ENCODE data around the gene NEB.
A peak's percentile ranks its signal among the peaks of the same experiment; 100 is the strongest.
"Not testable (repeated sequence)": the region's sequence is repeated elsewhere in the genome, so short reads cannot be mapped to it uniquely, and the experiment has no call there.

The NEB gene

DNA sequence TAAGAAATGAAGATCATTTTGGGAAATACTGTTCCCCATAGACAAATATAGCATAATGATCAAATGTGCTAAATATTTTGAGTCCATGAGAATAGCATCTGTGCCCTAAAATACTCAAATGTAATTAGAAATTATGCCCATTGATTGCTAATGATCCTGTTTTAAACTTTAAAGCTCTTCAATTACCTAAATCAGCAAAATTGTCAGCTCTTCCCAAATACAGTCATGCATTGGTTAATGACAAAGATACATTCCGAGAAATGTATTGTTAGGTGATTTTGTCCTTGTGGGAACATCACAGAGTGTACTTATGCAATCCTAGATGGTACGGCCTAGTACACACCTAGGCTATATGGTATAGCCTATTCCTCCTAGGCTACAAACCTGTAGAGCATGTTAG, 89.7 kb downstream of the NEB start:
- no peak for DNase-seq

DNA sequence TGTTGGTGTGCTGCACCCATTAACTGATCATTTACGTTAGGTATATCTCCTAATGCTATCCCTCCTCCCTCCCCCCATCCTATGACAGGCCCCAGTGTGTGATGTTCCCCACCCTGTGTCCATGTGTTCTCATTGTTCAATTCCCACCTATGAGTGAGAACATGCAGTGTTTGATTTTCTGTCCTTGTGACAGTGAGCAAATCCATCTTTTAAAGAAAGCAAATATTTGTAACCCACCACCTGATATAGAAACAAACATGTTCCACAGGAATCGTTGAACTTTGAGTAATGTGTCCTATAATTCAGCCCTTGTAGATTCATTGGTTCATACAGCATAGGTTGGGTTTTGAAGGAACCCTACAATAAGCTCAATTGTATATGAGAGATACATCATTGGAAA, 92.4 kb downstream of the NEB start:
- DNase-seq: not testable (repeated sequence)

DNA sequence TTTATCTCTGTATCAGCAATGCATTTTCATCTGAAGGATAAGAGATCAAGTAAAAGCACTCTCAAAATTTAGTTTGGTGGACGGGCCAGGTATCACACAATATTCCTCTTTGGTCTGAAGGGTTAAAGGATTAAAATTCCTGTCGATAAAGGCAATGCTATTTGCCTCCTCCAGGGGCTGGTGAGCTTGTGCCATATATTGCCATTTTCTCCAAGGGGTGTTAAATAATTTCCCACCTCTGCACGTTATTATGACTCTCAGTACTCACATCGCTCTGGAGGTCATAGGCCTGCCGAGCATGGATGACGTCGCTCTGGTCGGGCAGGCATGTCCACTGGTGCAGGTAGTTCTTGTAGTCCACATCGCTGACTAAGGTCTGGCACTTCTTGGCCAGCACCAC, 94.2 kb downstream of the NEB start:
- no peak for DNase-seq

DNA sequence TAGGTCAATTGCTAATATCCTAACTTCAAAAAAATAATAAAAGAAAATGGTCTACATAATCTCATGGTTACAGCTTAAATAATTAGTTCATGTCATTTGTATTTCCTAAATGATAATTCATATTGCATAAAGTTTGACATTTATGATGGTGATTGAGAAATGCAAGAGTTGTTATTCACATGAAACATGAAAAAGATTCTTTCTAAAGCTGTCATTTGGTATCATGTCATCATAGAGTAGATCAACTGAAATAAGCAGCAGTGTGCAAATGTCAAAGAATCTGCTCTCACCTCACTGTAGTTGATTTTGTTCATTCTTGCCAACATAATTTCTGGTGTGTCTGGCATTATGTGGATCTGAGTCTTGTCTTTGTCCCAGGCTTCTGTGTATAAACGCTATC, 95.3 kb downstream of the NEB start:
- no peak for DNase-seq

DNA sequence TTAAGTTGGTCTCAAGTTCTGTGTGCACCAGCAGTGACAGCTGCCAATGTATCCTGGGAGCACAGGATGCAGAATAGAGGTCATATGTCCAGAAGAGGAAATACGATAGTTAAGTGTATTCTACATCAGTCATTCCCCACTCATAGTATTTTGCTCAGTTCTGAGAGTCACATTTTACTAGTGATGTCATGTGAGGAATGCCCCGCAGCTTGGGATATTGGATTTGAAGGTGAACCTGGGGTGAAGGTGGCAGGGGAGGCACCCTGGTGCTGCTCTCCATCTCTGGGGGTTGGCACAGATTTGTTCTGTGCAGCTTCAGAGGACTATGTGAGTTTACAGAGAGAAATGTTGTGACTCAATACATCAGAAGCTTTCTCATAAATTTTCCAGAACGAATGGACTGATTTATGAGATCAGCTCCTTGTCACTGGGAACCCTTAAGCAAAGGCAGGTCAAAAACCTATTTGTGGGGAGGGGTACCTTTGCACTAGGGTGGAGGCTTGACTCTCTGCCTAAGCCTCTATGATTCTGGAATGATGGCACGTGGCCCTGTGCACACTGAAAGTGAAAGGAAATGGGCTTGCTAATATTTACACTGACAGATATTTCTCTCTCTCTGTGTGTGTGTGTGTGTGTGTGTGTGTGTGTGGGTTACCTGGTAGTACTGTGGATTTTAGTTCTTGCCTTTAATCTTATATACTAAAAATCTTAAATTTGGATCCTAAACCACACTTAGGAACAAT, 95.9 kb downstream of the NEB start:
- DNase-seq: peak; percentile 31

DNA sequence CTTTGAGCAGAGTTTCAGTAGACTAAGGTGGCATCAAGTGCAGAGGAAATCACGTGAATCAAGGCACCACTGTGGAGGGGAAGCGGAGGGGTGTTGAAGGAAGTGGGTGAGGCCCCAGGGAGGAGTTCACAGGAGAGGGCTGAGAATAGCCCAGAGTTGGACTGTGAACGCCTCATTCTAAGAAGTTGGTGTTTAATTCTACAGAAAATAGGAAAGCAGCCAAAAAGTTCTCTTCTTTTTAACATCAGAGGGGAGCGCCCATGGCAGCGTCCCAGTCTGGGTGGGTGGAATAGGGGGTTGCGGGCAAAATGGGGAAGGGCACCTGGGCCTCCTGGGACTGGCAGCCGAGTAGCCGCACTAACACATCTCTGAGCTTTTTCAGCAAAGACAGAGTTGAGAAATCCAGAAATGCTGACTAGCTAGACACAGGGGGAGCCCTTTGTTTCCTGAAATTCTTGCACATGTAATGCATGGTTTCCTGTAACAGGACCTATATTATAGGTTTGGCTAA, 97.0 kb downstream of the NEB start:
- no peak for DNase-seq

DNA sequence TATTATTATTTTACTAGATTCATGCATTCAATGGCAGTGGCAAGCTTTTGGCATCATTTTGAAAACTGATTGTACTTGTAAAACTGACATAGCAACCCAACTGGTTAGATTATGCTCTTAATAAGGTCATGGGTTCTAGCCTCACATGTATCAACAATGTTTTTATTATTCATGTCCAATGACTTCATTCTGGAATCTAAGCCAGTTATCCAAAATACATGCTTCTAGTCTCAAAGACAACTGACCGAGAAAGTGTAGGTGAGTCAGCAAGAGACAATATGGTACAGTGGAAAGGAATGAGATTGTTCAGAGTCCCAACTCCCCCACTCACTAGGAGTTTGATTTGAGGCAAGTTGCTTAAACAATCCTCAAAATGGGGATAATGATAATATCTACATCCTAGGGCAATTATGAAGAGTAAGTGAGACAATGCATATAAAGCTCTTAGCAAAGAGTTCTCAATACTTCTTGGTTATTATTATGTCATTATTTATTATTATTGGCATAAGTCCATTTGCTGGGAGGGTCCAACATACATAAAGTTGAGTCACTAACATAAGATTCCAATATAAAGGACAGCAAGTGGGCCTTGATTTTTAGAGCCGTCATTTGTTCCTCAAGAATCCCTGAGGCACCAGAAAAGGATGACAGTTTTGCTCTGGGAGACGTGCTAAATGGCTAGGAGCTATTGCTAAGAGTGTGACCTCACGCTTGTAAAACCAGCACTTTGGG, 99.4 kb downstream of the NEB start:
- DNase-seq: no peak

DNA sequence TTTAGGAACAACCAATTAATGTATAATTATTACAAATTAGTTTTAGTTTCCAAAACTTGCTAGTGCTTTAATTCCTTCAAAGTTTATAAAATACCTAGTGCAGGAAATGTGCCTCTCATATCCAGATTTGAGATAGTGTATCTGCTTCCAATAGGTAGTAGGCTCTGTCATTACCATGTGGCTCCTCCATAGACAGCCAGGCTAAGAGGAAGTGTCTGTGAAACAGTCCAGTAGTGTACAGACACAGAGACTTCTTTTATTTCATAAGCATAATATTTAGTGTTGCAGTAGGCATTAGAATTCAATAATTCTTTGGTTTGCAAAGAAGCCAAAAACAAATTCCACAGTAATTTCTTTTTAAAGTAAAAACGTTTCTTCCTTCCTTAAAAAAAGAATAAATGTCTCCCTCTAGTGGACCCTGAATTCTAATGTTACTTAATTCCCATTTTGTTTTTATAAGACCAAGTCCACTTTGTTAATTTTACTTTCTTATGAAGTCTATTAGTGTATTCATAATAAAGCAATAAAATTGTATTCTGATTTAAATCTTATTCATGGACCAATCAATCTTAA, 101.2 kb downstream of the NEB start:
- DNase-seq: no peak

DNA sequence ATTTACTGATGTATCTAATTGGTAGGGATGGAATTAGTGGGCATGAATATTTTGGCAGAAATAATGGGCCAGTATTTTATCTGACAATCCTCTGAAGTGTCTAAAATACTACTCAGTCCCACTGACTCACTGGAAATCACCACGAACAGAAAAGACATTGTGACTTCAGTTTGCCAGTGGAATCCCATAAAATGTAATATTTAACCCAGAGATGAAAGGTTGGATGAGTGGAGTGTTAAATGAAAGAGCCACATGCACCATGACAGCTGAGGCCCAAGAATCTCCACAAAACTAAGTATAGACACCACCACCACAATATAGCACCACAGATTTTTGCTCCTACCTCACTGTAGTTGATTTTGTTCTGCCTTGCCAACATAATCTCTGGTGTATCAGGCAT, 103.9 kb downstream of the NEB start:
- DNase-seq: no peak

DNA sequence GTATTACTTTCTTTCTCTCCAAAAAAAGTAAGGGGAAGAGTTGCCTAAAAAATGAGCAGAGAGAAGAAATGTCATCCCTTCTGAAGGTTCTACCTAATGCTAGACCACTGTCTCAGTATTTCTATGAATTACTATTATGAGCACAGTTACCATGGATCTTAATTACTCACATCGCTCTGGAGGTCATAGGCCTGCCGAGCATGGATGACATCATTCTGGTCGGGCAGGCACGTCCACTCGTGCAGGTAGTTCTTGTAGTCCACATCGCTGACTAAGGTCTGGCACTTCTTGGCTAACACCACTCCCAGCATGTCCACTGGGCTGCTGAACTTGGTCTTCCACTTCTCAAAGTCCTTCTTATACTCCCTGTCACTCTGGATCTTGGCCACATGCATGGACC, 106.9 kb downstream of the NEB start:
- DNase-seq: no peak

DNA sequence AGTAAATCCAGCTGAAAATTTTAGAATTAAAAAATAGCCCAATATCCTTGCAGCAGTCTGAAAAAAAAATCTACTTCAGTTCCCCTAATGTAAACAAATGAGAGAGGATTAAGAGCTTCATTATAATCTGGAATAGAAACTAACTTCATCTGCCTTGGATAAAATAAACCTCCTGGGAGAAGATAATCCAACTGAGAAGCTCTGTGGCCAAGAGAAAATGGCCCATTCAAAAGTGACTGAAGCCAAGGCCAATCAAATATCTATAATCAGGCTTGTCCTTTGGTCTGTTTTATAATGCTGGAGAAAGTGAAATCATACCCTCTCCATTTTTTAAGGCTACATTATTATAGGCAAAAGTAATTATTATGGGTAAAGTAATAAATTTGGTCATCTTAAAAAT, 110.0 kb downstream of the NEB start:
- no peak for DNase-seq

DNA sequence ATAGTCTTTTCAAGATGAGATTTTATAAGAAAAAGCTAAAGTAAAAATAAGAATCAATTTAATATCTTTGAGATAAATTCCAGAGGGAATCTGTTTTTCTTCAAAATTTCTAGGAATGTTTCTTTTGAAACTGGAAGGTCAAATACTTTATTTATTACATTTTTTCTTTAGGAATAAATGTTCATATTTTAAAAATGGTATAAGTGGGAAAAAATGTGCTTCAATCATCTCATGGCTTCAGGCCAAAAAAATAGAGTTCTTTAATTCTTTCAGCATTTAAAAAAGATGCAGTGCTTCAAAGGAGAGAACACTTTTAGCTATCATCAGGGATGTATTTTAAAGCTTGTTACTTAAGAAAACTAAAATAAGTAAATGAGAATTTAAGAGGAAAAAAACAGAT, 110.6 kb downstream of the NEB start:
- DNase-seq: no peak

DNA sequence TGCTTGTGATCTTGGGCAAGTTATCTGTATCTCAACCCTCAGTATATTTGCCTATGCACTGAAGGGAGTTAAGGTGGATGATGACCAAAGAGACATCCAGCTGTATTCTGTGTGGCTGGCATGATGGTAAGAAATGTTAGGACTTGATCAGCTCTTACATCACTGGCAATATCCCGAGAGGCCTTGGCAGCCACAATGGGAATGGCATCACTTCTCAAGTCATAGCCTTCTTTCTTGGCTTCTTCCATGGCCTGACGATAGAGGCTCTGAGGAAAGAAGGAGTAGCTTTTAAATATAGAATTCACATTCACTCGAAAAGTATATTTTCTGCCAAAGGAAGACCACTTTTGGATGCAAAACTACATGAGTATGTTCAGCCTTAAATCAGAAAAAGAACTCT, 113.5 kb downstream of the NEB start:
- no peak for DNase-seq

DNA sequence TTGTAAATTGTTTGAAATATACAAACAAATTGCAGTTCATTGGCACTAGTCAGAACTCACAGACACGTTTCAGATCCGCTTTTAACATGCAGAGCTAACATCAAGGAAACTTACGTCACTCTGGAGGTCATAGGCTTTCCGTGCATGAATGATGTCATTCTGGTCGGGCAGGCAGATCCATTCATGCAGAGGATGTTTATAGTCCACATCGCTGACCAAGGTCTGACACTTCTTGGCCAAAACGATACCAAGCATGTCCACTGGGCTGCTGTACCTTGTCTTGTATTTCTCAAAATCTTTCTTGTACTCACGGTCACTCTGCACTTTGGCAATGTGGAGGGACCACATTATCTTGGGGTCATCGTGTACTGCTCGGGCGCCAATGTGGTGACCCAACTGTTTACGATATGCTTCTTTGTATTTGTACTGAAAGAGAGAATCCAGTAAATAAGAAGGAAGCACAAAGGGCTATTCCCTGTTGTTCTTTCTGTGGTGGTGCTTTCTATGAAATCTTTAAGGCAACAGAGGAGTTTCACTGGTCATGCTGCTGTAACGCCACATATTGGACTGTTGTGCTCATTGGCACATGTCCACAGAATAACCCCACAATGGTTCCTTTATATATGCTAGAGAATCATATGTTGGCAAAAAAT, 114.8 kb downstream of the NEB start:
- DNase-seq: no peak

DNA sequence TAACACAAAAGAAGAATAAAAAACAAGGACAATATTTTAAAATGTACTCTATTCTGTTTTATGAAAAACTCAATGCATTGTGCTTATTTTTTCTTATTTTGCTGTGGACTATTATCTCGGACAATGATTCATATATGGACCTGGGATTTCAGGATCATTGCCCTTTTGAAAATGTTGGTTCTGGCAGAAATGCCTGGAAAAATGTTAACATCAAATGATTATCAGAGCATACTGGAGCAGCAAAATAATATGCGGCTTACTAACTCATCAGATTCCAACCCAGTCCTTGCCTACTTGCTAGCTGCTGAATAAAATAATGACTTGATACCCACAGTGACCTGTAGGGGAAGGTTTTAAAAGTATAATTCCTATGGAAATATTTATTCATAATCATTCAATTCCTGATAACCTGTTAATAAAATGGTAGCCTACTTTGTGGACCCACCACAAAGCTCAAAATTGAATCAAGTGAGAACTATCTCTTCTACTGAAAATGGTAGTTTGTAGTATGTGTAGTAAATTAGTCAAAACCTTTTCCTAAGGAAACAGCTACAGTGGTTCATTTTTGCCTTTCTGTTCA, 117.4 kb downstream of the NEB start:
- DNase-seq: no peak

DNA sequence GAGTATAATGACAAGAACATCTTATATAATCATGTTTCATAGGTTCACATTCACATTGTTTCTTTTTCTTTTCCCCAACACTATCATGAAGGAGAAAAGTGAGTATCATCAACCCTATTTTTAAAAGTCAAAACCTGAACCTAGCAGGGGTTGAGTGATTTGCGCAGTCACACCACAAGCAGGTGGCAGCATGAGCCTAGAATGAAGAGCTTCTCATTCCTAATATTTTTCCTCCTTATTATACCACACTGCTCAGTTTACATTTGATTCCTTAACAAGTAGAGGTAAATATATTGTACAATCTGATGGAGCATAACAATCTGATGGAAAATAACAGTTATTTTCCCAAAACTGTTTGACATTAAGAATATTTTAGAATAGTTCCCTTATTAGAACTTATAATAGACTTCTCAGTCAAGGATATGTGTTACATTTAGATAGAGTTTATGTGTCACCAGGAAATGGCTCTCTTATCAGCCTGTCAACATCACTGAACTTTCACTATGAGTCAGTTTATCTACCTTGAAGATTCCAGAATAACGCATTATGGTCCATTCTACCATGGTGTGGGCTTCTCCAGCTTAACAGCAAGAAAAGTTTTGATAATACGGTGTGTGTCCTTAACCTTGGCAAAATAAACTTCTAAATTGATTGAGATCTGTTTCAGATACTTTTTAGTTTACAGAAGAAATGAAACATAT, 119.5 kb downstream of the NEB start:
- no peak for DNase-seq

DNA sequence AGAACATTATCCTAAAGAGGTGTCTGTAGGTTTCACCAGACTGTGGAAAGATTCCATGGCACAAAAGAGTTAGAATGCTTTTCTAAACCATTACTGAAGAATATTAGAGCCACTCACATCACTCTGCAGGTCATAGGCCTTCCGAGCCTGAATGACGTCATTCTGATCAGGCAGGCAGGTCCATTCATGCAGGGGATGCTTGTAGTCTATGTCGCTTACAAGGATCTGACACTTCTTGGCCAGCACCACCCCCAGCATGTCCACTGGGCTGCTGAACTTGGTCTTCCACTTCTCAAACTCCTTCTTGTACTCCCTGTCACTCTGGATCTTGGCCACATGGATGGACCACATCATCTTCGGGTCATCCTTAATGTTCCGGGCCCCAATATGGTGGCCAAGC, 120.1 kb downstream of the NEB start:
- no peak for DNase-seq

DNA sequence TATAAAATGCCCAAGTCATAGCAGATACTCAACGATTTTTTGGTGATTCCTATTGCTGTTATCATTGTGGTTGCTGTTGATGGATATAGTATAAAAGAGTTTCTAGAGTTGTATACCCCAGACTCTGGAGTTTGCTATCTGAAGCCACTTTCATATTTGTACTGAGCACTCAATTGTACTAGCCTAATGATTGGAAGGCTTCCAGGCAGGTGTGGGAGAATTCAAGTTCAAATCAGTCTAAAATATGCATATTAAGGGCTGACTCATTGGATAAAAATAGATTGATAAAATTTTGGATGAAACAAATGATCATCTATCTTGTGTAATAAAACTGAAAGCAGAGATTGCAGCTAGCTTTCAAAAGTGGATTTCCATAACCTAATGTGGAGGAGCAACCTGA, 122.9 kb downstream of the NEB start:
- no peak for DNase-seq

DNA sequence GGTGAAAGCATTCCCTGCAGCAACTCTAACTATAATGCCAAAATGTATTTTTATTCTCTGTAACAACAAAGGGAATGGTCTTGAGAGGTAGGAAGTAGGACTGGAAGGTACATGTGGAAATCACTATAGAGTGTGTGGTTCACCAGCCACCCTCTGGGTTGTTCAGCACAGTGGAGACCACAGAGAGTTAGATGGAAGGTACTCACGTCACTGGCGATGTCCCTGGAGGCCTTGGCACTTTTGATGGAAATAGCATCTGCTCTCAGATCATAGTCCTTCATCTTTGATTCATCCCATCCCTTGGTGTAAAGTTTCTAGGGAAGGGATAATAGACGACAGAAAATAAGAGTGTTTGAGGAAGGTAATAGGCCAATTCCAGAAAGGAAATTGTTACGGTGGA, 124.0 kb downstream of the NEB start:
- no peak for DNase-seq

DNA sequence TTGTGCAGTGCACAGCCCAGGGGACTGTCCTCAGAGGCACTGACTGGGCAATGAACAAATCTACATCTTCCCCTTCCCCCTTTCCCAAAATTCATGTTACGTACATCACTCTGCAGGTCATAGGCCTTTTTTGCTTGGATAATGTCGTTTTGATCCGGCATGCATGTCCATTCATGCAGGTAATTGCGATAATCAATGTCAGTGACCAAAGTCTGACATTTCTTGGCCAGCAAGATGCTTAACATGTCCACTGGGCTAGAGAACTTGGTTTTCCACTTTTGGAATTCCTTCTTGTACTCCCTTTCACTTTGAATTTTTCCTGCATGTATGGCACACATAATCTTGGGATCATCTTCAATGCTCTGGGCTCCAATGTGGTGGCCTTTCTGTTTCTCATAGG, 124.6 kb downstream of the NEB start:
- DNase-seq: no peak

DNA sequence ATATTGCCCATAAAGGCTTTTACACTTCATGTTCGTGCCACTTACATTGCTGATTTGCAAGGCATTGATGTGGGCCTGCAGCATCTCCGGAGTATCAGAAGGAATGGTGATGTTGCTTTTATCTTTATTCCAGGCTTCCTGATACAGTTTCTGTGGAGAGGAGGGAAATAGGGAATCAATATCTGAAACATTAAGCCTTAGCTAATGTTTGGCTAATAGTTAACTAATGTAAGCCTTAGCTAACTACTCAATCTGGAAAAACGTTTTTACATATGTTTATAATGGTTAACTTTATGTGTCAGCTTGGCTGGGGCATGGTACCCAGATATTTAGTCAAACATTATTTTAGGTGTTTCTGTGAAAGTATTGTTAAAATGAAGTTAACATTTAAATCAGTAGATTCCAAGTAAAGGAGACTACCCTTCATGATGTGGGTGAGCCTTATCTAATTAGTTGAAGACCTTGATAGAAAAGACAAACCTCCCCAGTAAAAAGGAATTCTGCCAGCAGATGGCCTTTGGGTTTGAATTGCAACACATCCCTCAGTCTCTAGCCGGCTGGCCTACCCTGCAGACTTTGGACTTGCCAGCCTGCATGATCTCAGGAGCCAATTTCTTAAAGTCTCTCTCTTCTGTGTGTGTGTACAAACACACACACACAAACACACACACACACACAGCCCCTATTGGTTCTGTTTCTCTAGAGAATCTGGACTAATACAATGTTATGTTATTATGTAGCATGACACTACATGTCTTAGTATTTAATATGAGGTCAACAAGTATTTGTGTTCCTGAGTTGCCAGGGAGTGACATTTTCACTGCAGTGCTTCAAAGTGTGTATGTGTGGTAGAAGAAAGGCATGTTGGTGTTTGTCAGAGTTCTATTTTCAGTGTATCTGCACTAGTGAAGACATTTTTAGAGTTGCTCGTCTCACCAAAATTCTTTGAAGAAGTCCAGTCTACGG, 126.5 kb downstream of the NEB start:
- DNase-seq: not testable (repeated sequence)

Data from NCI-H2029 treated with DMSO at 0.1 percent for 48 hours (cell line).